ENCODE results near the gene ATP6AP1.

The ATP6AP1 gene

GRCh38 chrX:154448484-154448883, 20.0 kb downstream of the ATP6AP1 start:
- H3K27ac ChIP-seq = no peak overlapping the region
- no peak for TF ChIP-seq CTCF (conservative IDR thresholded peaks at IDR 0.05)

DNA sequence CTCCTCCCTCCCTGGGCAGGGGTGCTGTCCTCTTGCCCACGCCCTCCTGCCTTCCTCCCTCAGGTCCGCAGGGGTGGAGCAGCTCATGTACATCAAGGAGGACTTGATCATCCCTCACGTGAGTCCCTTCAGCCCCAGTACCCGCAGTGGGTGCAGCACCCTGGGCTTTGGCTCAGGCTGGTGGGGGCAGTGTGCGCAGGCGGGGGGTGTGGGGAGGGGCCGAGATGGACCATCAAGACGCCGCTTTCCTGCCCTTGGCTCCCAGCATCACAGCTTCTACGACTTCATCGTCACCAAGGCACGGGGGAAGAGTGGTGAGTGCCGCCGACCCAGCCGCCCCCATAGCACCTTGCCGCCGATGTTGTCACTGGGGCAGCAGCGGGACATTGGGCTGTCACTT, 21.1 kb downstream of the ATP6AP1 start:
- H3K27ac ChIP-seq = no peak overlapping the region
- no peak for TF ChIP-seq CTCF (conservative IDR thresholded peaks at IDR 0.05)

DNA sequence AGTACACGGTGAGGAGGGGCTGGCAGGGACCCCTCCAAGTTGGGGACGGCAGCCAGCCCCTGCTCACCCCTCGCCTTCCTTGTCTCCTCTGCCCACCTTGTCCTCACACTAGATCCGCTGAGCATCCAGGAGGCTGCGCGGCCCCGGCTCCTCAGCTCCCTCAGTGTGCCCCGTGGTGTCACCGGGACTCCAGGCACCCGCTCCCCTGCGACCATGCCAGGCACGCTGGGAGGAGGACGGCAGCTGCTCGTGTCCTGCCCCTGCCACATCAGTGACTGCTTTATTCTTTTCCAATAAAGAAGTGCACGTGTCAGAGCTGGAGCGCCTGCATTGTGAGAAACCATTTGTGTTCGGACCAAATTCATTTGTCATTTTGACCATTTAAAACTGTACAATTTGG, 21.8 kb downstream of the ATP6AP1 start:
- H3K27ac ChIP-seq = no peak overlapping the region
- no peak for TF ChIP-seq CTCF (conservative IDR thresholded peaks at IDR 0.05)

- H3K27ac ChIP-seq = no peak overlapping the region
- no peak for TF ChIP-seq CTCF (conservative IDR thresholded peaks at IDR 0.05)
These were observed 24.3 kb downstream of the ATP6AP1 start for GRCh38 chrX:154452823-154453222.

- H3K27ac ChIP-seq = peak overlapping the region; percentile 77
These were observed 29.1 kb downstream of the ATP6AP1 start for GRCh38 chrX:154457491-154458115.

GRCh38 chrX:154458116-154458953, 29.9 kb downstream of the ATP6AP1 start, which contains the start of gene PLXNA3:
Gene PLXNA3, plus strand, starts transcription at chrX:154458281. Its CDS starts 1,903 bp downstream, at chrX:154460184.
- H3K27ac ChIP-seq = peak within 1 kb of the TSS; percentile 77
- no peak for TF ChIP-seq CTCF (conservative IDR thresholded peaks at IDR 0.05)

More at GRCh38 chrX:154457491-154458115, 29.1 kb downstream of the ATP6AP1 start:
- no peak for TF ChIP-seq CTCF (conservative IDR thresholded peaks at IDR 0.05)

DNA sequence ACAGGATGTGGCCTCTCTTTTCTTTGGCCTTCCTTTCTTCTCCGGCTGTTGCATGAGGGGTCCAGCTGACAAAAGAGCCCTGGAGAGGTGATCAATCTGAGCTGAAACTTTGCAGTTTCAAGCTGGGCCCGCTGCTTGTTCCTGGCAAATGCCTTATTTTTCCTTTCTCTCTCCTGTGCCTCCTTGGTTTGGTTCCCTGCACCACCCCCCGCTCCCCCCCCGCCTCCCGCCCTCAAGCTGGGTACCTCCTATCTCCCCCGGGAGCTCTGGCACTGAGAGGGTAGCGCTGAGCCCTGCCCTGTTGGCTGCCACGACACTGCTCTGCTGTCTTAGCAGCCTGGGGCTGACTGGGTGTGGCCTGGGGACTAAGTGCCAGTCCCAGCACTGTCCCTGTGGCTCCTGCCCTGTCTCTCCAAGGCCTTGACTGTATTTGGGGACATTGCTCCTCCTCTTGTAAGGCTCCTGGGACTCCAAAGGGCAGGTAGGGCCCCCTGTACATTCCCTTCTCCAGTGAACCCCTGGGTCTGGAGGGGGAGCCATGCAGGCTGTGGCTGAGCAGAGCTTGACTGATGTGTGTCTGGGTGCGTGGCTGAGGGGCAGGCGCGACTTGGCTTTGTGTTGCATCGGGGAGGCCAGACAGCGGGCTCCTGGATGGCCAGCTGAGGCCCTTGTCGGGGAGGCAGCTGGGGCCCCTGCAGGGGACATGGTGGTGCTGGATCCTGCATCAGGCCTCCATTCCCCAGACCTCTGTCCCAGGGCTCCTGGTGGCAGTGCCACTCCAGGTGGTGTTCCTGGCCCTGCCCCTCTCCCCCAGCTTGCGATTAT, 30.7 kb downstream of the ATP6AP1 start:
- TF ChIP-seq CTCF (conservative IDR thresholded peaks at IDR 0.05) = no peak
- peak overlapping the region; percentile 77; the same call in 1 of the 2 replicates for H3K27ac ChIP-seq
